ENCODE data around the gene ZNF438.

Gene ZNF438

DNA sequence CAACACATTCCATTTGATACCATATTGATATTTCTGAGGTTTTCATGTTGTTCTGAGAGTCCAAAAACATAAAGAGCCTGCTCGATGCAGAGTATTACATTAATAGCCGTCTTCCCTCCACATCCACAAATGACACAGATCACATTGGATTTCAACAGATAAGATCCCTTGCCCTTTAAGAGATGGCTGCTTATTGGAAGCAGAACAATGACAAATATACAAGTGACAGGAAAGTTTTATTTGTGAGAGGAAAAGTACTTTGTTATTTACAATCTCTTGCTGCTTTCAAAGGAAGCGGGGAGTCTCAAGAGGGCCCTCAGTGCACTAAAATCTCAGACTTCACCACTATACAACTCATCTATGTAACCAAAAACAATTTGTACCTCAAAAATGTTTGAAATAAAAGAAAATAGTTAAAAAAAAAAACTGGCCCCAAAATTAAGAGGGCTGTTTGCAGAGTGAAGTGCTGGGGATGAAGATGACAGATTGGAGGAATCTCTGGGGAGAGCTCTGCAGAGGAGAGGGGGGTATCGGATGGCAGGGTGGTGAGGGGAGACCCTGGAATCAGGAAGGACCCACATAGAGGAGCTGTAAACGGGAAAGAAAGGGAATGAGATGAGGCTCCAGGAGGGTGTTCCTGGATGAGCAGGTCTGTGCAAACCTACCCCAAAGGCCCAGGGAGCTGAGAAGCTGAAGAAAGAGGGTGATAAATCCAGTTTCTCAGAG, 42.5 kb upstream of the ZNF438 start:
- intact Hi-C loops (cut with DNase I; ENCODE audit: low total_unique reads), result loop anchor here (10.0 kb wide), 1 partner anchor 51 kb away; no protein-coding TSS in a partner anchor
- Histone ChIP-seq H3K4me3 (no peak overlapping the region), H3K27me3 (no peaks in the 10 kb centered on the region), H3K36me3 (no peaks in the 10 kb centered on the region), H3K4me1 (peaks cover 0 to 61% (median 25%) of the 10 kb centered on the region in 4 donors), H3K9me3 (no peaks in the 10 kb centered on the region), H3K27ac (peak overlapping the region; percentile 5 to 15)
- TF ChIP-seq CTCF (IDR thresholded peaks at IDR 0.05), result no peak
- DNase-seq, result no peak

GRCh38 chr10:31073211-31073610, 41.5 kb upstream of the ZNF438 start:
- intact Hi-C loops (cut with DNase I; ENCODE audit: low total_unique reads), result loop anchor here (10.0 kb wide), 1 partner anchor 52 kb away; no protein-coding TSS in a partner anchor
- Histone ChIP-seq H3K9me3 (no peaks in the 10 kb centered on the region), H3K27ac (peak overlapping the region in 1 of 2 donors; percentile 58), H3K36me3 (no peaks in the 10 kb centered on the region), H3K27me3 (no peaks in the 10 kb centered on the region), H3K4me3 (no peak overlapping the region), H3K4me1 (peaks cover 0 to 61% (median 25%) of the 10 kb centered on the region in 4 donors)
- DNase-seq, result no peak
- no peak for TF ChIP-seq CTCF (IDR thresholded peaks at IDR 0.05)

- no peaks in the 10 kb centered on the region for H3K36me3 ChIP-seq
- no peak for DNase-seq
- H3K4me1 ChIP-seq, result peaks cover 0 to 61% (median 25%) of the 10 kb centered on the region in 4 donors
- TF ChIP-seq CTCF (IDR thresholded peaks at IDR 0.05), result no peak
- no peaks in the 10 kb centered on the region for H3K9me3 ChIP-seq
- peak overlapping the region; percentile 58 to 65 for H3K27ac ChIP-seq
- no peak overlapping the region for H3K4me3 ChIP-seq
- intact Hi-C loops (cut with DNase I; ENCODE audit: low total_unique reads), result loop anchor here (10.0 kb wide), 1 partner anchor 52 kb away; no protein-coding TSS in a partner anchor
- no peaks in the 10 kb centered on the region for H3K27me3 ChIP-seq
Measured at GRCh38 chr10:31072451-31072850, 40.8 kb upstream of the ZNF438 start.

- no peak for TF ChIP-seq CTCF (IDR thresholded peaks at IDR 0.05)
- Histone ChIP-seq H3K4me1 (peaks cover 0 to 61% (median 25%) of the 10 kb centered on the region in 4 donors), H3K9me3 (no peaks in the 10 kb centered on the region), H3K27ac (peak overlapping the region; percentile 58 to 65), H3K27me3 (no peaks in the 10 kb centered on the region), H3K4me3 (no peak overlapping the region), H3K36me3 (no peaks in the 10 kb centered on the region)
- peak in 1 of 2 donors; percentile 67 for DNase-seq
- intact Hi-C loops (cut with DNase I; ENCODE audit: low total_unique reads), result loop anchor here (10.0 kb wide), 1 partner anchor 53 kb away; no protein-coding TSS in a partner anchor
Measured at GRCh38 chr10:31071232-31072005, 39.8 kb upstream of the ZNF438 start.

- no peak for DNase-seq
- Histone ChIP-seq H3K4me1 (peaks cover 0 to 56% (median 25%) of the 10 kb centered on the region in 4 donors), H3K9me3 (no peaks in the 10 kb centered on the region), H3K27me3 (no peaks in the 10 kb centered on the region), H3K36me3 (no peaks in the 10 kb centered on the region), H3K27ac (peak overlapping the region; percentile 58 to 65), H3K4me3 (no peak overlapping the region)
- TF ChIP-seq CTCF (IDR thresholded peaks at IDR 0.05), result no peak
- intact Hi-C loops (cut with DNase I; ENCODE audit: low total_unique reads), result loop anchor here (10.0 kb wide), 1 partner anchor 54 kb away; no protein-coding TSS in a partner anchor
Measured at GRCh38 chr10:31070691-31071090, 39.0 kb upstream of the ZNF438 start.
